Raji (cell line): ENCODE data around the gene INO80E.

ENCODE experiments used
- POLR2A ChIP-seq: IDR thresholded peaks from 2 replicates; pipeline ENCODE4 v1.6.1; 2011; ENCODE audit warnings: low read depth, low read length, control low read depth; ENCODE audit not compliant: insufficient read depth

The INO80E gene

GRCh38 chr16:30010844-30011713 is 15.0 kb downstream of the INO80E start, which contains the start of gene DOC2A:
TSS of gene DOC2A (minus strand) at chr16:30011027. CDS start at chr16:30010222, 805 bp downstream.
- TF ChIP-seq POLR2A: no peak

- TF ChIP-seq POLR2A: no peak
These were observed 15.9 kb downstream of the INO80E start for GRCh38 chr16:30011714-30012504.

GRCh38 chr16:30016555-30017276 is 20.7 kb downstream of the INO80E start:
- no peak for TF ChIP-seq POLR2A

GRCh38 chr16:30017277-30017656 is 21.2 kb downstream of the INO80E start:
- no peak for TF ChIP-seq POLR2A

- TF ChIP-seq POLR2A: no peak
These were observed 22.7 kb downstream of the INO80E start for GRCh38 chr16:30018731-30019158.

- no peak for TF ChIP-seq POLR2A
These were observed 26.8 kb downstream of the INO80E start, which contains the start of gene C16orf92 for GRCh38 chr16:30022887-30023286. TSS of gene C16orf92 (plus strand) at chr16:30023198. CDS start at chr16:30023341, 143 bp downstream.

GRCh38 chr16:30023586-30023985 is 27.5 kb downstream of the INO80E start:
- no peak for TF ChIP-seq POLR2A

- TF ChIP-seq POLR2A: no peak
These were observed 28.4 kb downstream of the INO80E start for GRCh38 chr16:30024451-30024850.

- TF ChIP-seq POLR2A: no peak
These were observed 29.1 kb downstream of the INO80E start for GRCh38 chr16:30025156-30025555.

GRCh38 chr16:30025574-30025973 is 29.5 kb downstream of the INO80E start:
- TF ChIP-seq POLR2A: no peak

- no peak for TF ChIP-seq POLR2A
These were observed 30.4 kb downstream of the INO80E start for GRCh38 chr16:30026449-30026848.

- TF ChIP-seq POLR2A: no peak
These were observed 31.8 kb downstream of the INO80E start for GRCh38 chr16:30027588-30028437.

GRCh38 chr16:30028438-30029076 is 32.5 kb downstream of the INO80E start:
- no peak for TF ChIP-seq POLR2A
